Astrocyte of the hippocampus (primary cell): ENCODE measurements around the gene RPL10.

Experiments used
- DNase-seq: peaks from one replicate; pipeline ENCODE4 v3.0.0; 2011; ENCODE audit warnings: low read depth, low spot score

The RPL10 gene

GRCh38 chrX:154362085-154362742 lies 36.0 kb upstream of the RPL10 start:
- DNase-seq = no peak

GRCh38 chrX:154363706-154364439 lies 34.3 kb upstream of the RPL10 start:
- no peak for DNase-seq

DNA sequence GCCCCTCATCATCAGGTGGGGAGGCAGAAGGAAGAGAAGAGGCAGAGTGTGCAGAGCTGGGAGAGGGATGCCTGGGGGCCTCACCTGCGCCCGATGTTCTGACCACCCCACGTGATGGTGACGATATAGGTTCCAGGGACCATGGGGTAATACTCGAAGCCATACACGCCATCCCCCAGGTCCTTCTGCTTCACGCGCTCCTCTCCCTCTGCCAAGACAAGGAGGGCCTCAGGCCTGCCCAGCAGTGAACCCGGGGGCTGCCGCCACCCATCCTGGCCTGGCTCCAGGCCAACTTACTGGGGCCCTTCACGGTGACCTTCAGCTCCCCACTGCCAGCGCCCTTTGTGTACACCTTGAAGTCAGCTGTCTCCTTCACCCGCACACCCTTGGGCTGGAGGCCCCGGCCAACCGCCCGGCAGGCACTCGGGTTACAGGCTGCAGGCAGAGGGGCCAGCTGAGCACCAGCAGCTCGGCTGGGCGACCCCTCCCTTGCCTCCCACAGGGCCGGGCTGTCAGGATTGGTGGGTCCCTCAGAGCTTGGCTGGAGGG lies 33.1 kb upstream of the RPL10 start:
- no peak for DNase-seq

- DNase-seq = no peak
Measured at GRCh38 chrX:154365997-154366665, 32.0 kb upstream of the RPL10 start.

DNA sequence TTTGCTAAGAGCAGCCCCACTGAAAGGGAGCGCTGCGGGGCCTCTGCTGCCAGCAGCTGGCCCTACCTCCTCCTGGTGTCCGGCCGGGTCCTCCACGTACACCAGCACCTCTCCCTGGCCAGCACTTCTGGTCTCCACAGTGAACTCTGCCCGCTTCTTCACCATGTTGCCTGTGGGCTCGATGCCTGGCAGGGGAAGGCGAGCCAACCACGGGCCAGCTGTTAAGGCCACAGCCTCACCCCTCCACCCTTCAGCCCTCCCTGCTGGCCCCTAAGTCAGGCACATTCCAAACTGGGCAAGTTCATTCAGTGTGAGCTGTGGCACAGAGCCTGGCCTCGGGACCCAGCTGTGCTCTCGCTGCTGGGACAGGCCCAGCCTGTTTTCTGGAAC lies 31.5 kb upstream of the RPL10 start:
- DNase-seq = no peak

- no peak for DNase-seq
Measured at GRCh38 chrX:154367474-154368308, 30.5 kb upstream of the RPL10 start.

GRCh38 chrX:154368630-154369448 lies 29.3 kb upstream of the RPL10 start:
- peak; percentile 84 for DNase-seq

DNA sequence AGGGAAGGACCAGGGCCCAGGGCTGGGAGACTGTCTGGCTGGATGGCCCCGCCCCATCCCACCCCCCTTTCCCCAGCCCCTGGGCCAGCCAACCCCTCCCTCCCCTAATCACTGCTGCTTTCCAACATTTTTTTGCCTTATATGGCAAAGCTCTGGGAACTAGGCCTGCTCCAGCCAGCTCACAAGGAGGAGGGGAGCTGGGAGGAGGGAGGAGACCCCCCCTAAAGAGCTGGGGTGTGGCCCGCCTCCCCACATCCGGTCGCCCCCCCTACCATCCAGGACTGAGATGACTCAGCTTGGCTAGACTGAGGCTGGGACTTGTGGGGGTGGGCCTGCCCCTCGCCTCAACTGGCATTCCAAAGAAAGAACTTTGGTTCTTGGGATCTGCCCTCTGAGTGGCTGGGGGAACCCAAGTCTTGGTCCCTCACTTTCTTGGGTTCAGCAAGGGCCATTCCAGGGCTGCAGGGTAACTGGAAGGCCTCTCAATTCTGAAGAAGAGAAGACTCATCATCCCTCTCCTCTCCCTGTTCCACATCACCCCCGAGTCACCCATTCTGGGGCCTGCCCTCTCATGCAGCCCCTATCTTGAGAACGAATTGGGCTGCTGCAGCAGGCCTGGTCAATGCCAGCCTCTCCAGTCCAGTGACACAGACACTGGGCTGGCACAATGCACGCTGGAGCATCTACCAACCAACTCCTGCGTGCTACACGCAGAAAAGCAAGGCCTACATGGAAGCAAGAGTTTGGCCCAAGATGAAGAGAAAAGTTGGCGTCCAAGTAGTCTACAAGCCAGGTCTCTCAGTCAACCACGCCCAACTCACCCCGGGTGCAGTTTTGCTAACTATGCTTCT lies 28.5 kb upstream of the RPL10 start:
- DNase-seq = peak; percentile 94

GRCh38 chrX:154370300-154371016 lies 27.7 kb upstream of the RPL10 start:
- DNase-seq = peak; percentile 48

- peak; percentile 94 for DNase-seq
Measured at GRCh38 chrX:154371017-154371788, 27.0 kb upstream of the RPL10 start.

DNA sequence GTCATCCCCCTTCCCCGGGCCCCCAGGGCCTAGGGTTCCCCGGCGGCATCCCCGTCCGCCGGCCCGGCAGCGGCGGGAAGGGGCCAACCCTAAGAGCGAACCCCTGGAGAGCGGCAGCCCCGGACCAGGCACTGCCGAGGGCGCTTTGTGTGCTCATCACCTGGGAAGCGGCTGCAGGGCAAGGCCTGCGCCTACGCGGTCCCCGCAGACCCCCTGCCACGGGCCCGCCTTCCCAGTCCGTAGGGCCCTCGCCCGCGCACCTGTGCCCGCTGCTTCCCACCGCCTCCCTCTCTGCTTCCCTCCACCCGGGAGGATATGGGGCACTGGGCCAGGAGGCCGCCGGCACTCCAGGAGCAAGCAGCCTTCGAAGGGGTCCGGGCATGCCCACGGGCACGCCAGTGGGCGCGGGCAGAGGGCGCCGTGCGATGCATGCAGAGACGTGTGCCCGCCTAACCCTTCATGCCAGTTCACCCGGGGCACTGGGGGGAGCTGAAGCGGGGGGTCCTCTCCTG lies 26.3 kb upstream of the RPL10 start:
- no peak for DNase-seq

DNA sequence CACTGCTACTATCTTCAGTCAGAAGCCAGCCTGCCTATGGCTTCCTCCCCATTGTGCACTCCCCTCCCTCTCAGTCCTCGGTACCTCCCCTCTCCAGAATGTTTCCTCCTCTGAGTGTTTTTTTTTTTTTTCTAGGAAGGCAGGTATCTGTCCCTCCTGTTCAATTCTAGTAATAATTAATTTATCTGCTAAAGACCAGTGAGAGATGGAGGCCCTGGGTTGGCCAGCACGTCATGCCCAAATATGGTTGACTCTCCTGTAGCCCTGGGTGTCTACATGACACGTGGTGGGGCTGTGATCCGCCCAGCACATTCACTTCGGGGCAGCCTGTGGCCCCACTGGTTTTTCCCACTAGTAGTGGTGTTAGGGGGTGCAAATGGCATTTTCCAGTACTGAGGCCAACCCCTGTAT lies 25.6 kb upstream of the RPL10 start:
- DNase-seq = peak; percentile 58

DNA sequence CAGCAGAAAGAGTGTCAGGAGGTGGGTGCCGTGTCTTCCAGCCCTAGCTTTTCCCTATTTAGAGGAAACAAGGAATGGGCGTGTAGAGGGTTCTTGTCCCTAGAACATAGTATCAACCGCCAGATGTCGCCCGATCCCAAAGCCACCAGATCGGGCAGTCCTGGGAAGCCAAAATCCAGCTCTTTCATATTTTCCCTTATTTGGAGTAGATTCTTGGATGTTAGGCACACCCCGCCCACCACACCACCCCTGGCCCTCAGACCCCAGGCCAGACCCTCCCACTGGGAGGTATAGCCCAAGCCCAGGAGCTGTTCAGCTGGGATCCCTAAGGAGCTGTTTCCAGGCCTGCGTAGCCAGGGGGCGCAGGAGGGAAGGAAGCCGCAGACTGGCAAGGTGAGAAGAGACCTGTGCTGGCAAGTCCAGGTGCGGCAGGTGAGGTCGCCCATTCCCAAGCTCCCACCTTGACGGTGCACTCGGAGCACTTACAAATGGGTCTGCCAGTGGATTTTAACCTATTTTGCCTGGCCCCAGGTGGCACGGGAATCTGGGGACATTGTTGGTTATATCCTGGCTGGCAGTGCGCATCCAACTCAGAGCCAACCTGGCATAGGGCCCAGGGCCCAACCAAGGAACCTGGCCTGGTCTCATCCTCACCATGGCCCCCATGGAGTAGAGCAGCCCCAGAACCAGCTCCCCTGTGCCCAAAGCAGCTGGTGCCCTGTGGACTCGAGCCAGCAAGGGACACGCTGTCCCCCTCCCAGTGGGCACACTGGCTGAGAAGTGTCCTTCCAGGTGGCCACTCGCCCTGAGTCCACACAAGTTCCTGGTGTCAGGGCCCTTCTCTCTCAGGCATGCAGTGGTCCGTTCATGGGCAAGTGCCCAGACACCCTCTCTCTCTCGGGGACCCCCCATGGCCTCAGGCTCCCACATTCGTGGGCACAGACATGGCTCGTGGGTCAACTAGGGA lies 24.6 kb upstream of the RPL10 start:
- peak; percentile 84 for DNase-seq

GRCh38 chrX:154374313-154375155 lies 23.6 kb upstream of the RPL10 start, which contains the start of gene FLNA:
Gene FLNA, minus strand, starts transcription at chrX:154374634. Its CDS starts 3,389 bp downstream, at chrX:154371245.
- DNase-seq = peak; percentile 71

DNA sequence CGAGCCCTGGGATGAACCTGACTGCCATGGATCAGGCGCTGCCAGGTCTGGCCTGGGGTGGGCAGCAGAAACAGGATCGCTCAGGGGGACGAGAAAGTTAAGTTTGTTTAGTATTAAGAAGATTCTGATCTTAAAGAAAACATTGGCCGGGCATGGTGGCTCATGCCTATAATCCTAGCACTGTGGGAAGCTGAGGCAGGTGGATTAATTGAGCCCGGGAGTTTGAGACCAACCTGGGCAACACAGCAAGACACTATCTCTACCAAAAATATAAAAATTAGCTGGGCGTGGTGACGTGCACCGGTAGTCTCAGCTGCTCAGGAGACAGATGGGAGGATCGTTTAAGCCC lies 23.0 kb upstream of the RPL10 start:
- no peak for DNase-seq

DNA sequence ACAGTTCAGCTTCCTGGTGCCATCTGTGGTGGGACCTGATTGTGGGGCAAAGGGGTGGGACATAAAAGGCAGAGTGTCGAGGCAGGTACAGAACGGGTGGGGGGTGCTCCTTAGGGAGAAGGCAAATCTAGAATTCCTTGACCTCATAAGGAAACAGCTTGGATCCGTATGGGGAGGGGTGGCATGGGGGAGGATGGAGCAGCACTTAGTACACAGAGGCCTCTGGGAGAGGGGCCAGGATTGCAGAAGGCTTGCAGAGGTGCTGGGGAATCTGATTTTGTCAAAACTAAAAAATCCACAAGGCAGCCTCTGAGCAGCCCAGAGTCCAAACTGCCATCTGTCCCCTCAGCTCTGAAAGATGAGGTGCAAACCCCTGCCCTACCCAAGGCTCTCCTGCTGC lies 21.4 kb upstream of the RPL10 start:
- DNase-seq = no peak
